DND-41 (cell line): ENCODE measurements around the gene DQX1.

Experiments used
- ATAC-seq: fragments of 200-7000 bp; cut with Tn5 transposase; 3 replicates; pipeline ENCODE4 v1.9.1; 2021; ENCODE audit warnings: low read depth; ENCODE audit not compliant: insufficient read depth
- DNase-seq: peaks from one replicate; pipeline ENCODE4 v3.0.0-alpha.2; 2020
- H2AFZ ChIP-seq: 2 replicates; pipeline ENCODE4 v1.6.0; 2012; ENCODE audit warnings: low read depth, low read length
- H3K27ac ChIP-seq: 2 replicates; pipeline ENCODE4 v1.5.1; 2012; ENCODE audit warnings: low read length, inconsistent platforms
- H3K27me3 ChIP-seq: fragments of 200-600 bp; sonication (generic); 2 replicates; pipeline ENCODE4 v1.6.0; 2012; ENCODE audit warnings: low read length, mild to moderate bottlenecking, inconsistent platforms; ENCODE audit not compliant: insufficient read depth, poor library complexity
- H3K36me3 ChIP-seq: 2 replicates; pipeline ENCODE4 v1.5.1; 2012; ENCODE audit warnings: low read length, inconsistent platforms; ENCODE audit not compliant: insufficient read depth
- H3K4me1 ChIP-seq: 2 replicates; pipeline ENCODE4 v1.5.1; 2012; ENCODE audit warnings: mild to moderate bottlenecking, low read length; ENCODE audit not compliant: insufficient read depth
- H3K4me2 ChIP-seq: 2 replicates; pipeline ENCODE4 v1.6.0; 2012; ENCODE audit warnings: mild to moderate bottlenecking, moderate library complexity, low read length, inconsistent platforms; ENCODE audit not compliant: insufficient read depth
- H3K4me3 ChIP-seq, 2 experiments: fragments of 200-600 bp in 1 of 2; shearing (Covaris generic) in 1 of 2; 2 replicates each; pipeline ENCODE4 v1.5.1; 2012 to 2016; ENCODE audit warnings: inconsistent platforms in 2 of 2, low read length in 2 of 2, mild to moderate bottlenecking in 2 of 2, low read depth in 1 of 2, moderate library complexity in 1 of 2
- H3K79me2 ChIP-seq: 2 replicates; pipeline ENCODE4 v1.6.0; 2012; ENCODE audit warnings: low read length, inconsistent platforms; ENCODE audit not compliant: insufficient read depth
- H3K9ac ChIP-seq: 2 replicates; pipeline ENCODE4 v1.6.0; 2012; ENCODE audit warnings: low read depth, mild to moderate bottlenecking, inconsistent platforms, low read length, moderate library complexity
- H3K9me3 ChIP-seq: 2 replicates; pipeline ENCODE4 v1.5.1; 2012; ENCODE audit warnings: low read length, moderate library complexity, mild to moderate bottlenecking, inconsistent platforms; ENCODE audit not compliant: insufficient read depth, severe bottlenecking
- H4K20me1 ChIP-seq: 2 replicates; pipeline ENCODE4 v1.6.0; 2012; ENCODE audit warnings: low read length; ENCODE audit not compliant: insufficient read depth
- EZH2 ChIP-seq: IDR thresholded peaks from 3 replicates; pipeline ENCODE4 v1.6.1; 2012; ENCODE audit warnings: borderline replicate concordance, low read depth, mild to moderate bottlenecking, moderate library complexity, low read length, inconsistent platforms; ENCODE audit not compliant: severe bottlenecking
- TF ChIP-seq, protein P1 (sequence below): IDR thresholded peaks from 2 replicates; pipeline ENCODE4 v1.5.1; 2012; ENCODE audit warnings: borderline replicate concordance, low read length, moderate library complexity, mild to moderate bottlenecking; ENCODE audit not compliant: poor library complexity, severe bottlenecking; ENCODE audit errors: extremely low read depth

The DQX1 gene

GRCh38 chr2:74527741-74528140 lies 1.7 kb upstream of the DQX1 start:
- no peak for ATAC-seq
- Histone ChIP-seq H3K4me3 (peak overlapping the region in 1 of 2 experiments; percentile 67; a peak in 2 of 4 replicates), H4K20me1 (peaks cover 15% of the 10 kb centered on the region; the same call in 1 of the 2 replicates), H3K9ac (no peak overlapping the region), H3K4me2 (peak overlapping the region; percentile 87), H2AFZ (no peak overlapping the region), H3K27ac (no peak overlapping the region), H3K27me3 (no peaks in the 10 kb centered on the region), H3K9me3 (no peaks in the 10 kb centered on the region), H3K4me1 (peaks cover 38% of the 10 kb centered on the region), H3K36me3 (peaks cover 58% of the 10 kb centered on the region), H3K79me2 (peaks cover 38% of the 10 kb centered on the region)
- TF ChIP-seq, protein P1, sequence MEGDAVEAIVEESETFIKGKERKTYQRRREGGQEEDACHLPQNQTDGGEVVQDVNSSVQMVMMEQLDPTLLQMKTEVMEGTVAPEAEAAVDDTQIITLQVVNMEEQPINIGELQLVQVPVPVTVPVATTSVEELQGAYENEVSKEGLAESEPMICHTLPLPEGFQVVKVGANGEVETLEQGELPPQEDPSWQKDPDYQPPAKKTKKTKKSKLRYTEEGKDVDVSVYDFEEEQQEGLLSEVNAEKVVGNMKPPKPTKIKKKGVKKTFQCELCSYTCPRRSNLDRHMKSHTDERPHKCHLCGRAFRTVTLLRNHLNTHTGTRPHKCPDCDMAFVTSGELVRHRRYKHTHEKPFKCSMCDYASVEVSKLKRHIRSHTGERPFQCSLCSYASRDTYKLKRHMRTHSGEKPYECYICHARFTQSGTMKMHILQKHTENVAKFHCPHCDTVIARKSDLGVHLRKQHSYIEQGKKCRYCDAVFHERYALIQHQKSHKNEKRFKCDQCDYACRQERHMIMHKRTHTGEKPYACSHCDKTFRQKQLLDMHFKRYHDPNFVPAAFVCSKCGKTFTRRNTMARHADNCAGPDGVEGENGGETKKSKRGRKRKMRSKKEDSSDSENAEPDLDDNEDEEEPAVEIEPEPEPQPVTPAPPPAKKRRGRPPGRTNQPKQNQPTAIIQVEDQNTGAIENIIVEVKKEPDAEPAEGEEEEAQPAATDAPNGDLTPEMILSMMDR, result no peak
- no peak for TF ChIP-seq EZH2
- DNase-seq, result no peak

DNA sequence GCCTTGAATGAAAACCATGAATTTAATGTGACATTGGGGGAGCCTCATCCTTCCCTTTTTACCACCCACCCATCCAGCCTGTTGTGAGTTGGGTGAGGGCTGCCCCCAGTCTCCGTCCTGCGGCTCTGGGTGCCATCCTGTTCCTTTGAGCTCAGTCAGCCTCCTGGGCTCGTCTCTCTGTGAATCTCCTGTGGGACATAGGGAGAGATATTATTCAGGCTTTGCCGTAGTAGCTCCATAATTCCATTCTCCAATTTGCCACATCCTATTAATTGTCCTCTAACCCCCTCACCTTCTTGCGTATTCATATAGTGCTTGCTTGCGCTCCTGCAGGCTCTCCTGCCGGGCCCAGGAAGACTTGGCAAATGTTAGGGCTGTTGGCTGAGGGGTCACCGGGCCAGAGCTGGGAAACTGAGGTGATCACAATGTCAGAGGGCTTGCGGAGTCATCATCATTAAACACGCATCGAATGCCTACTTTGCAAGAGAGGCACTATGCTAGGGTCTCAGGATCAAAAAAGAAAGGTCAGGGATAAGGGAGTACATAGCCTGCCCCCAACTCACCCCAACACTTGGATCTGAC lies 709 bp upstream of the DQX1 start:
- no peaks in the 10 kb centered on the region for H3K9me3 ChIP-seq
- H3K4me1 ChIP-seq, result peaks cover 34% of the 10 kb centered on the region
- H3K79me2 ChIP-seq, result peaks cover 38% of the 10 kb centered on the region
- DNase-seq, result no peak
- H3K4me3 ChIP-seq, result no peak overlapping the region
- H3K4me2 ChIP-seq, result peak overlapping the region; percentile 87; the same call in 1 of the 2 replicates
- ATAC-seq, result no peak
- H3K36me3 ChIP-seq, result peaks cover 49% of the 10 kb centered on the region
- TF ChIP-seq, protein P1, result no peak
- peaks cover 15% of the 10 kb centered on the region; the same call in 1 of the 2 replicates for H4K20me1 ChIP-seq
- H3K27ac ChIP-seq, result no peak overlapping the region
- no peaks in the 10 kb centered on the region for H3K27me3 ChIP-seq
- no peak overlapping the region for H3K9ac ChIP-seq
- no peak overlapping the region for H2AFZ ChIP-seq

GRCh38 chr2:74524955-74525716 lies 895 bp downstream of the DQX1 start:
- peaks cover 20% of the 10 kb centered on the region for H3K4me1 ChIP-seq
- H4K20me1 ChIP-seq, result peaks cover 15% of the 10 kb centered on the region; the same call in 1 of the 2 replicates
- no peaks in the 10 kb centered on the region for H3K27me3 ChIP-seq
- no peak overlapping the region for H3K4me2 ChIP-seq
- DNase-seq (no peak), ATAC-seq (no peak)
- no peak overlapping the region for H2AFZ ChIP-seq
- peaks cover 37% of the 10 kb centered on the region for H3K36me3 ChIP-seq
- no peak overlapping the region for H3K4me3 ChIP-seq
- TF ChIP-seq EZH2, result no peak
- TF ChIP-seq, protein P1, result no peak
- H3K9me3 ChIP-seq, result no peaks in the 10 kb centered on the region
- H3K79me2 ChIP-seq, result peaks cover 26% of the 10 kb centered on the region
- H3K27ac ChIP-seq, result no peak overlapping the region
- H3K9ac ChIP-seq, result no peak overlapping the region
